Omental fat pad (tissue), 4 donors: Measurements from ENCODE around the gene MPV17. TPM values are rescaled to one million over a fixed set of nuclear protein-coding genes. Genes with fewer than 3 reads are reported as not detected.
"Not testable (repeated sequence)": the region's sequence is repeated elsewhere in the genome, so short reads cannot be mapped to it uniquely, and the experiment has no call there.

Experiments
- ATAC-seq: fragments of 150-250 bp; one replicate; pipeline ENCODE4 v1.9.1; 2016; ENCODE audit warnings: mild to moderate bottlenecking, moderate library complexity; ENCODE audit not compliant: low FRiP score
- DNase-seq: peaks from one replicate; pipeline ENCODE4 v3.0.0-alpha.2; 2019; ENCODE audit warnings: low spot score
- total RNA-seq, 4 donors: library from RNA; depleted of rRNA; stranded (reverse); fragments of >200 nt; gene quantifications; one replicate each; pipeline ENCODE4 v1.1.0, GENCODE V29; 2016
- TF ChIP-seq, protein P1 (sequence below), 3 donors: fragments of 450-650 bp; IDR thresholded peaks; one replicate each; pipeline ENCODE4 v1.5.1; 2016 to 2017; ENCODE audit warnings: antibody characterized with exemption in 3 of 3, mild to moderate bottlenecking in 3 of 3, moderate library complexity in 2 of 3

MPV17 gene
- total RNA-seq, 4 donors from 2014 or later = 63.0 to 97.8 (median 77.2) TPM

GRCh38 chr2:27347641-27348040, 24.7 kb upstream of the MPV17 start:
- ATAC-seq (peak; percentile 76), DNase-seq (no peak)
- TF ChIP-seq, protein P1, sequence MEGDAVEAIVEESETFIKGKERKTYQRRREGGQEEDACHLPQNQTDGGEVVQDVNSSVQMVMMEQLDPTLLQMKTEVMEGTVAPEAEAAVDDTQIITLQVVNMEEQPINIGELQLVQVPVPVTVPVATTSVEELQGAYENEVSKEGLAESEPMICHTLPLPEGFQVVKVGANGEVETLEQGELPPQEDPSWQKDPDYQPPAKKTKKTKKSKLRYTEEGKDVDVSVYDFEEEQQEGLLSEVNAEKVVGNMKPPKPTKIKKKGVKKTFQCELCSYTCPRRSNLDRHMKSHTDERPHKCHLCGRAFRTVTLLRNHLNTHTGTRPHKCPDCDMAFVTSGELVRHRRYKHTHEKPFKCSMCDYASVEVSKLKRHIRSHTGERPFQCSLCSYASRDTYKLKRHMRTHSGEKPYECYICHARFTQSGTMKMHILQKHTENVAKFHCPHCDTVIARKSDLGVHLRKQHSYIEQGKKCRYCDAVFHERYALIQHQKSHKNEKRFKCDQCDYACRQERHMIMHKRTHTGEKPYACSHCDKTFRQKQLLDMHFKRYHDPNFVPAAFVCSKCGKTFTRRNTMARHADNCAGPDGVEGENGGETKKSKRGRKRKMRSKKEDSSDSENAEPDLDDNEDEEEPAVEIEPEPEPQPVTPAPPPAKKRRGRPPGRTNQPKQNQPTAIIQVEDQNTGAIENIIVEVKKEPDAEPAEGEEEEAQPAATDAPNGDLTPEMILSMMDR (IDR thresholded peaks at IDR 0.05) = no peak

- no peak for ATAC-seq
- no peak for DNase-seq
- TF ChIP-seq, protein P1 (IDR thresholded peaks at IDR 0.05) = no peak
Measured at GRCh38 chr2:27336173-27336572, 13.3 kb upstream of the MPV17 start.

GRCh38 chr2:27335311-27335710, 12.4 kb upstream of the MPV17 start:
- ATAC-seq = no peak
- TF ChIP-seq, protein P1 (IDR thresholded peaks at IDR 0.05) = no peak
- DNase-seq = no peak

GRCh38 chr2:27324720-27325119, 1.8 kb upstream of the MPV17 start:
- DNase-seq = no peak
- TF ChIP-seq, protein P1 (IDR thresholded peaks at IDR 0.05) = no peak
- no peak for ATAC-seq

DNA sequence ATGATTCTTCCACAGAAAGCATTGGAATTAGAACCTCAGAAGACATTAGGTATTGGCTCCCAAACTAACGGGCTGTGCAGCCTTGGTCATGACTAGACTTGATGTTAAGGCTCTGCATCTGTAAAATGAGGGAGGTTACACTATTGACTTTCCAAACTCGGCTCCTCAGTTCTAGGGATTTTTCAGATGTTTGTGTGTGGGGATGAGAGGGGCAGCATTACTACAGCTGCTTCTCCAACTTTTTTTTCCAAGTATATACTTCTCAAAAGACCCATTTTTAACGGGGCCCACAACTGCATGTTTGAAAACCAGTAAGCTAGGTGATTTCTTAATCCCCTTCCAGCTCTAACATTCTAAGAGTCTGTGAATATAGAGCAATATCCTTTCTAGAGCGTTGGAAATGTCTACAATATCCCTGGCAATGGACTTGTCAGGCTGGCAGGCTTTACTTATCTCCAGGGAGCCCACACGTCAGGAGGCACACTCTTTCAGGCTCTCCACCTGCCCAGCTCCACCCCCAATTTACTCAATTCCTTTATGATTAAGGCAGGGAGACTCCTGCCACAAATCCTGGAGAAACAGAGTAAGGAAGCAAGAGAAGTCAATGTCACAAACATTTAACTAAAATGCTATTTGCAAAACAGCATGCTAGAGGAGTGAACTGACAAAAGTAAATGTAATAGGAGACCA, 844 bp upstream of the MPV17 start:
- no peak for ATAC-seq
- TF ChIP-seq, protein P1 (IDR thresholded peaks at IDR 0.05) = no peak
- no peak for DNase-seq

DNA sequence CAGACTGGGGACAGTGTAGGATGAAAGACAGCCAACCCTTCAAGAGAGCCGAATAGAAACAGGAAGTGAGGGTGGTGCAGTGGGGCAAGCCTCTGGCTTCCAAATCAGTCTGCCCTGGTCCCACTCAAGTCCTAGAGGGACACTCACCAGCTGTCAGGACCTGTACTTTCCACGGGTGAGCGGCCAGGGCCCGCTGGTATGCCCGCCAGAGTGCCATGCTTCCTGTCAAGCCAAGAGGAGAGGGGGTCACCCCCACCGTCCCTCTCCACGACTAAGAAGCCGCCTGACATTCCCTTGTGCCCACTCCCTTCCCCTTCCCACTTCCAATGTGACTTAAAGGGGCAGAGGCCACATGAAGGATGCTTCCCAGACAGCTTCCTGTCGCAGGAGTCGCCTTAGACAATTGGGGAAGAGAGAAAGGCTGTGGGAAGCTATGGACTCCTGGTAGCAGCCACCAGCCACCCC, 564 bp downstream of the MPV17 start:
- DNase-seq (no peak), ATAC-seq (no peak)
- TF ChIP-seq, protein P1 (IDR thresholded peaks at IDR 0.05) = no peak

DNA sequence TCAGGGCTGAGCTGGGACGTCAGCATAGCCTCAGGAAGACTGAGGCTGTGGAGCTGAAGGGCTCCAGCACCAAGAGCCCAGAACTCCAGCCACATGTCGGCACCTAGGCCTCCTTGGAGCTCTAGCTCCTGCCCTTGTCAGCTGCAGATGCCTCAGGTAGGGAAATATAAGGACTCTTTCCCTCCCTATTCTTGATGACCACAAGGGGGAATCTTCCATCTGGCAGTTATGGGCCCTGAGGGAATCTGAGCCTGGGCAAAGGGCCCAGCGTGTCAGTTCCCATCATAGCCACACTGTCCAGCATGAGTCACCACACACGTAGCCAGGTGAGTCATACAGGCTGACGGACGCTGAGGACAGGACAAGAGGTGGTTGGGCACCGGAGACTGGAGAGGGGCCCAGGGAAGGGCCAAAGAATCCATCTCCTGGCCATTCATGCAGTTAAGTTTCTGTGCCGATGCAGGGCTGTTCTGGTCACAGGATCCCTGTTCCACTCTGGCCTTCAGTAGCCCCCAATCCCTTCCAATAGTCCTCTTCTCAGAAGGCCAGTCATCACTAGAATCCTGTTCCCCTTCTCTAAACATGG, 1.8 kb downstream of the MPV17 start:
- TF ChIP-seq, protein P1 (IDR thresholded peaks at IDR 0.05) = no peak
- ATAC-seq (peak; percentile 94), DNase-seq (peak; percentile 59)

- not testable (repeated sequence) for ATAC-seq, DNase-seq
Measured at GRCh38 chr2:27319839-27320238, 3.1 kb downstream of the MPV17 start.
